ENCODE measurements around the gene SENP3. TPM values are rescaled to one million over a fixed set of nuclear protein-coding genes. Genes with fewer than 3 reads are reported as not detected.

The SENP3 gene
- total RNA-seq, 2 experiments from 2014 or later, result 60.2 to 63.2 TPM

DNA sequence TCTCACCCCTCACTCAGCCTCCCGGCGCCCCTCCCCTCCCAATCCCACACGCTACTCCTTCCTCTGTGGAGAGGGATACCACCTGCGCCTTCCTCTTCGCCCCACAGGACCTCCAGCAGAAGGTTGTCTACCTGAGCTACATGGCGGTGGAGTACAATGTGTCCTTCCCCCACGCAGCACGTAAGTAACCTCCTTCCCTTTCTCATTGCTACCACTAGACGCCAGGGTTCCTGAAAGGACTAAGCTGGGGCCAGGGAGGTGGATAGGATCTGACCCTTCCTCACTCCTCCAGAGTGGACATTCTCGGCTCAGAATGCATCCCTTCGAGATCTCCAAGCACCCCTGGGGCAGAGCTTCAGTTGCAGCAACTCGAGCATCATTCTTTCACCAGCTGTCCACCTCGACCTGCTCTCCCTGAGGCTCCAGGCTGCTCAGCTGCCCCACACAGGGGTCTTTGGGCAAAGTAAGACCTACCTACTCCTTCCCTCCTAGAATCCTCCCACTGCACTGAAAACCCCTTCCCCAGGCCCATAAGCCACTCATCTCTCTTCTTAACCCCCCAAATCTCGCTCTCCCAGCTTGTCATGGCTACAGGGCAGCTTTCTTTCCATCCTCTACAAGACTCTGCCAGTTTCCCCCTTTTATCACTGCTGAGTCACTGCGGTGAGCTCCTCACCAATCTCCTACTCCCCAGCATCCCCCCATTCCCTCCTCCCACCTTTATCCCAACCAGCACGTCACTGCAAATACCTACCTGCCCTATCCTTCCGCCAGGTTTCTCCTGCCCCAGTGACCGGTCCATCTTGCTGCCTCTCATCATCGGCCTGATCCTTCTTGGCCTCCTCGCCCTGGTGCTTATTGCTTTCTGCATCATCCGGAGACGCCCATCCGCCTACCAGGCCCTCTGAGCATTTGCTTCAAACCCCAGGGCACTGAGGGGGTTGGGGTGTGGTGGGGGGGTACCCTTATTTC lies 19.2 kb downstream of the SENP3 start:
- TF ChIP-seq, protein P1, sequence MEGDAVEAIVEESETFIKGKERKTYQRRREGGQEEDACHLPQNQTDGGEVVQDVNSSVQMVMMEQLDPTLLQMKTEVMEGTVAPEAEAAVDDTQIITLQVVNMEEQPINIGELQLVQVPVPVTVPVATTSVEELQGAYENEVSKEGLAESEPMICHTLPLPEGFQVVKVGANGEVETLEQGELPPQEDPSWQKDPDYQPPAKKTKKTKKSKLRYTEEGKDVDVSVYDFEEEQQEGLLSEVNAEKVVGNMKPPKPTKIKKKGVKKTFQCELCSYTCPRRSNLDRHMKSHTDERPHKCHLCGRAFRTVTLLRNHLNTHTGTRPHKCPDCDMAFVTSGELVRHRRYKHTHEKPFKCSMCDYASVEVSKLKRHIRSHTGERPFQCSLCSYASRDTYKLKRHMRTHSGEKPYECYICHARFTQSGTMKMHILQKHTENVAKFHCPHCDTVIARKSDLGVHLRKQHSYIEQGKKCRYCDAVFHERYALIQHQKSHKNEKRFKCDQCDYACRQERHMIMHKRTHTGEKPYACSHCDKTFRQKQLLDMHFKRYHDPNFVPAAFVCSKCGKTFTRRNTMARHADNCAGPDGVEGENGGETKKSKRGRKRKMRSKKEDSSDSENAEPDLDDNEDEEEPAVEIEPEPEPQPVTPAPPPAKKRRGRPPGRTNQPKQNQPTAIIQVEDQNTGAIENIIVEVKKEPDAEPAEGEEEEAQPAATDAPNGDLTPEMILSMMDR (IDR thresholded peaks at IDR 0.05), result no peak
- H3K27ac Mint-ChIP-seq, result peak overlapping the region; percentile 100
- POLR2A ChIA-PET, result interaction anchor here (0.5 to 12.5 kb wide), 15 partner anchors 4 to 273 kb away, joined by 3 to 195 read pairs (median 5); partner anchors contain the start of genes CD68, MPDU1, POLR2A and SENP3
- intact Hi-C loops (cut with micrococcal nuclease), result loop anchor here (5.0 kb wide), 1 partner anchor 106 kb away; the partner anchor contains the start of genes TP53 and WRAP53
- H3K27me3 Mint-ChIP-seq, result no peaks in the 10 kb centered on the region
- H3K9me3 Mint-ChIP-seq, result no peaks in the 10 kb centered on the region
- H3K4me1 Mint-ChIP-seq (ENCODE audit: low read depth), result peaks cover 75% of the 10 kb centered on the region
- no peak for ATAC-seq
- CTCF ChIA-PET, result interaction anchor here (0.9 to 1.7 kb wide), 4 partner anchors 9 to 107 kb away, joined by 3 to 8 read pairs (median 8); partner anchors contain the start of genes SOX15 and TP53
- H3K4me3 Mint-ChIP-seq, result peak overlapping the region; percentile 2
- peaks cover 72% of the 10 kb centered on the region for H3K36me3 Mint-ChIP-seq (ENCODE audit: low read depth)
- DNase-seq, result no peak

DNA sequence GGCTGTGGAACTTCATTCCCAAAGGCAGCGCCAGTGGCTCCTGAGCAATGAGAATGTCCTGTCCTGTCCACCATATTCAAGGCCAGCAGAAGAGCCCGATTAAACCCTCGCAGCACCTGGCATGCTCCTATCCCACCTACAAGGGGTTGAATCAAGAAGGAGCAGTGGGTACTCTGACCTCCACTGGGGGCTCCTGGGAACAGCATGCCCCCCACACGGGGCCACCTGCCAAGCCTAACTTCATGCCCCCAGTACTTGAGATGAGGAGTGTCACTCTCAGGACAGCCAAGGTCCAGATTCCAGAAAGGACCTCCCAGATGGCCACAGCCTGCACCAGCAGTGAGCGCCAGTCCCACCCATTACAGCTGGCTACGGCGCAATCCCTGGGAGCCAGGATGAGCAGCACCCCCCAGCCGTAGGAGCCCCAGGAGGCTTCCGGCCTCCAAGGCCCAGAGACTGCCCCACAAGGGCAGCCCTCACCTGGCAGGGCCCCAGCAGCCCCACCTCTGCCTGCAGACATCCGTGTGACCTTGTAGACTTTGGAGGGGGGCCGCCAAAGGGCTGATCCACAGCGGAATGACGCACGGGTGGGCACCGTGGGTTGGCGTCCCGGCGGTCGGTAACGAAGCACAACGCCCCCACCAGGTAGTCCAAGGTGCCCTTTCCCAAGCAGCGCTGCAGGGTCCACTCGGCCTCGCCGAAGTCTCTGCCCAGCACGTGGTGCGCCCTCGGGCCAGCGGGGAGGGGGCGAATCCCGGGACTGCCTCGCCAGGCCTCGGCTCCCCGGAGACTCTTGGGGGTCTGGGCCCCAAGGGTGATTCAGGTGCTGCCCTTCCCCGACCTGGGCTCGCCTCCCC lies 20.9 kb downstream of the SENP3 start:
- no peak for DNase-seq
- Mint-ChIP-seq H3K4me3 (peak overlapping the region; percentile 94), H3K27me3 (no peaks in the 10 kb centered on the region), H3K9me3 (no peaks in the 10 kb centered on the region), H3K36me3 (ENCODE audit: low read depth) (peaks cover 63% of the 10 kb centered on the region), H3K27ac (peak overlapping the region; percentile 99), H3K4me1 (ENCODE audit: low read depth) (peaks cover 64% of the 10 kb centered on the region)
- no peak for ATAC-seq
- intact Hi-C loops (cut with micrococcal nuclease), result loop anchor here (5.0 kb wide), 1 partner anchor 105 kb away; the partner anchor contains the start of genes TP53 and WRAP53
- ChIA-PET CTCF (interaction anchor here (0.8 to 3.8 kb wide), 3 partner anchors 22 to 147 kb away, joined by 3 to 43 read pairs (median 18); partner anchors contain the start of genes SENP3, TMEM102, TP53 and WRAP53), POLR2A (interaction anchor here (0.8 to 12.5 kb wide), 11 partner anchors 8 to 344 kb away, joined by 3 to 195 read pairs (median 3); partner anchors contain the start of genes CD68, POLR2A and TP53)
- TF ChIP-seq, protein P1 (IDR thresholded peaks at IDR 0.05), result no peak

DNA sequence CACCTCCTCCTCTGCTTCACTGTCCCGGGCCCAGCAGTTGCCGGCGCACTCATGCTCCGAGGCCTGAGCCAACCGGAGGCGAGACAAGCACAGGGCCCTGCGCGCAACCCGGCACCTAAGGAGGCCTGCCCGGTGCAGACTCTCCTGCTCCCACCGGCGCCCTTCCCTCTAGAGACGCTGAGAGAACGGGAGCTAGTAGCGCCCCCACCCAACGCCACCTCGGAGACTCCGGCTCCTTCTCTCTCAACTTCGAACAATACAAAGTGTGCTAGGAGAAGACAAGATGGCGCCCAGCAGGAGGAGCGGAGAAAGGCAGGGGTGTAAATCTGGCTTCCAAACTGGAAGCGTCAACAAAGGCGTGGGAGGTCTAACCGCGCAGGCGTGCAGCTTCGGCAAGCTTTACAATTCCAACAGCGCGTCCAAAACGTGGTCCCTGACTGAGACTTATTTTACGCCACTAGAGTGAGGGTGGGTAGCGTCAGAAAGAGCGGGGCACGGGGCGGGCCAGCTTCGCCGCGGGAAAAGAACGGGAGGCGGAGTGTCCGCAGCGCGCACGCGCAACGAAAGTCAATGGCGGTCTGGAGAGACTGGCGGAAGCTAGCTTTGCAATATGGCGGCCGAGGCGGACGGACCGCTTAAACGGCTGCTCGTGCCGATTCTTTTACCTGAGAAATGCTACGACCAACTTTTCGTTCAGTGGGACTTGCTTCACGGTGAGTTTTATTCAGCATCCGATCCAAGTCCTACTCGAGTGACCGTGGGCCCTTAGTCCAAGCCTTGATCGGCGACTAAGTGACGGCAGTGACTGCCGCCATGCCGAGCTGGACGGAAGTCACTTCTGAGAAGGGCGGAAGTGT lies 21.8 kb downstream of the SENP3 start, which contains the start of gene MPDU1:
Gene MPDU1, plus strand, starts transcription at position 600 of the 857 bp plus-strand sequence. Its CDS starts 11 bp downstream, at position 611.
- TF ChIP-seq, protein P1 (IDR thresholded peaks at IDR 0.05), result no peak
- H3K4me1 Mint-ChIP-seq (ENCODE audit: low read depth), result peaks cover 55% of the 10 kb centered on the region
- no peaks in the 10 kb centered on the region for H3K27me3 Mint-ChIP-seq
- no peaks in the 10 kb centered on the region for H3K9me3 Mint-ChIP-seq
- peak within 1 kb of the TSS; percentile 99 for H3K27ac Mint-ChIP-seq
- peak; percentile 97 for DNase-seq
- intact Hi-C loops (cut with micrococcal nuclease), result loop anchor here (5.0 kb wide), 1 partner anchor 104 kb away; the partner anchor contains the start of genes TP53 and WRAP53
- POLR2A ChIA-PET, result interaction anchor here (0.6 to 12.5 kb wide), 25 partner anchors 8 to 345 kb away, joined by 3 to 195 read pairs (median 3); partner anchors contain the start of genes ACAP1, CD68, FXR2 and KDM6B
- ATAC-seq, result peak; percentile 77
- CTCF ChIA-PET, result interaction anchor here (0.8 to 3.8 kb wide), 8 partner anchors 8 to 275 kb away, joined by 3 to 43 read pairs (median 4); partner anchors contain the start of genes FXR2, SENP3, TMEM102 and TP53
- H3K4me3 Mint-ChIP-seq, result peak within 1 kb of the TSS; percentile 94
- peaks cover 61% of the 10 kb centered on the region for H3K36me3 Mint-ChIP-seq (ENCODE audit: low read depth)
